ENCODE measurements around the gene NEDD8. TPM values are rescaled to one million over a fixed set of nuclear protein-coding genes. Genes with fewer than 3 reads are reported as not detected.

The NEDD8 gene
- total RNA-seq, 1 donor: 136 TPM

DNA sequence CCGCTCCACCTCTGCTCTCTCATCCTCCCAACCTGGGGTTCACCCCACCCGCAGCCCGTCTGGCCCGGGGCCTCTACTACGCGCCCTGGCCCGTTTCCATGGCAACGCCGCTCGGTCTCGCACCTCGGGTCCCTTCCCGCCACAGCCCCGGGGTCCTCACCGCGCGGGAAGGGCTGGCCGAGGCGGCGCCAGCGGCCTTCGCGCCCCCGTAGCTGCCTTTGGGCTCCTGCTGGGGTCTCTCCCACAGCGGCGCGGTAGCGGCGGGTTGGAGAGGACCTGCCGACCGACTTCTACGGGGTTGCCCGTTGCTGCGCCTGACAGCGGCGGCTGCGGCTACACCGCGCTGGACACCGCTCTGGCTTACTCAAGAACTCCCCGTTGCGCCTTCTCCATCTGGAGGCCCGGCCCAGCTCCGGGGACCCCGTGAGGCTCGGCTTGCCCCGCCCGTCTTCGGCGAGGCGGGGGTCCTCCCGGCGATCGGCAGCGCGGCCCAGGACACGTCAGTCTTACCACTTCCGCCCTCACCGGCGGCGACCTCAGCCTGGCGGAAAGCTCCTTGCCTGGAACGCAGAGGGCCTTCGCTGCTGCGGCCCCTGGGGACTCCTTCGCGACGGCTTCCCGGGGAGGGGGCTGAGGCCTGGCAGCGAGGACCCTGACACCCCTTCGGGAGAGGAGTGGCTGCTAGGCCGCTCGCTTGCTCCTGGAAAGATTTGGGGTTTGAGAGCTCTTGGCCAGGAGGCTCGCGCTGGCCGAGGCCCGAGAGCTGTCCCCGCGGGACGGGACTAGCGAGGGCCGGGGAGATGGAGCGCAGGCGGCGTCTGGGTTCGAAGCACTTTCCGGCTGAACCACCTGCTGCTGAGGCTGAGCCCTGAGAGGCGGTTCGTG is 36.7 kb downstream of the NEDD8 start, which contains the start of gene TM9SF1:
TSS of gene TM9SF1 (minus strand) at position 256 of the 885 bp plus-strand sequence. CDS start 422 bp downstream, outside the sequence.
- H3K4me3 ChIP-seq (ENCODE audit: low read depth, low read length): peak within 1 kb of the TSS; percentile 91
- peak; percentile 83 for DNase-seq (ENCODE audit: low read depth)
- TF ChIP-seq, protein P1, sequence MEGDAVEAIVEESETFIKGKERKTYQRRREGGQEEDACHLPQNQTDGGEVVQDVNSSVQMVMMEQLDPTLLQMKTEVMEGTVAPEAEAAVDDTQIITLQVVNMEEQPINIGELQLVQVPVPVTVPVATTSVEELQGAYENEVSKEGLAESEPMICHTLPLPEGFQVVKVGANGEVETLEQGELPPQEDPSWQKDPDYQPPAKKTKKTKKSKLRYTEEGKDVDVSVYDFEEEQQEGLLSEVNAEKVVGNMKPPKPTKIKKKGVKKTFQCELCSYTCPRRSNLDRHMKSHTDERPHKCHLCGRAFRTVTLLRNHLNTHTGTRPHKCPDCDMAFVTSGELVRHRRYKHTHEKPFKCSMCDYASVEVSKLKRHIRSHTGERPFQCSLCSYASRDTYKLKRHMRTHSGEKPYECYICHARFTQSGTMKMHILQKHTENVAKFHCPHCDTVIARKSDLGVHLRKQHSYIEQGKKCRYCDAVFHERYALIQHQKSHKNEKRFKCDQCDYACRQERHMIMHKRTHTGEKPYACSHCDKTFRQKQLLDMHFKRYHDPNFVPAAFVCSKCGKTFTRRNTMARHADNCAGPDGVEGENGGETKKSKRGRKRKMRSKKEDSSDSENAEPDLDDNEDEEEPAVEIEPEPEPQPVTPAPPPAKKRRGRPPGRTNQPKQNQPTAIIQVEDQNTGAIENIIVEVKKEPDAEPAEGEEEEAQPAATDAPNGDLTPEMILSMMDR (IDR thresholded peaks at IDR 0.05; ENCODE audit: insufficient read depth, low read length): no peak

DNA sequence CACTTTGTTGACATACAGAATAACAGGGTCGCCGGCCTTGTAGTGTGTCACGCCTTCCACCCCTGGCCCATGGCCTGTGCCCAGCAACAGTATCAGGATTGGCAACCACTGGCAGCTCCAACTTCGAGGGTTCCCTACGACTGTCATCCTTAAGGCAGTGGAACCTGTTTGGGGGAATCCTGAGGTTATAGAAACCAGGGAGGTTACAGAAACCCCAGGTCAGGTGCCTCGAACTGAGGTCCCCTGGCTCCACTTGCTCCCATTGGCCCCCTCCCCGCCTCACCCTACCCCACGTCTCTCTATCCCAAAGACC is 37.3 kb downstream of the NEDD8 start:
- TF ChIP-seq, protein P1 (IDR thresholded peaks at IDR 0.05; ENCODE audit: insufficient read depth, low read length): no peak
- DNase-seq (ENCODE audit: low read depth): no peak
- H3K4me3 ChIP-seq (ENCODE audit: low read depth, low read length): peak overlapping the region; percentile 91

DNA sequence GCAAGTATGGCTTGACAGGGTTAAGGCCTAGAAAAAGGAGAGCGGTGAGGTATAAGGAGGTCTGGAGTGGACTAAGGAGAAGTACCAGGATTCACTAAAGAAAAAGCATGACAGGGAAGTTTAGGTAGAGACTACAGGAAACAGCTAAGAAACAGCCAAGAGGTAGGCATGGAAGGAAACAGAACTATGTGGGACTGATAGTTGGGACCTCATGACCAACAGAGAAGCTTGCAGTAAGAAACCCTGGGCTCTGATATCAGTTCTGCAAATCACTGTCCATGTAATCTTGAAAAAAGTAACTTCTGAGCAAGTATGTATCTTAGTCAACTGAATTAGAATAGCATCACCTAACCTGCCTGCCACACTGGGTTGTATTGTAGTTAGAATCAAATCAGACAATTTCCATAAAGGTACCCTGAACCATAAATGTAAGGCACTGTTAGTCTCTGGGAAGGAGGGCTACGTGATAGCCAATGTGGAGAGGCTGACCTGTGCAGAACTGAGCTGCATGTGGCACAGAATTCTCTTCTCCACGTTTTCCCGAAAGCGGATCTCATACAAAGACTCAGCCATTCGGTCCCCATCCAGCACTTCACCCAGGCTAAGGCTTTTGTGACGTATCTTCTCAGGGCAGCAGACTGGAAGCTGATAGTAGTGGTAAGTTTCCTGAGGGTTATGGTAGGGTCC is 37.8 kb downstream of the NEDD8 start:
- TF ChIP-seq, protein P1 (IDR thresholded peaks at IDR 0.05; ENCODE audit: insufficient read depth, low read length): no peak
- DNase-seq (ENCODE audit: low read depth): no peak
- H3K4me3 ChIP-seq (ENCODE audit: low read depth, low read length): peak overlapping the region; percentile 91

DNA sequence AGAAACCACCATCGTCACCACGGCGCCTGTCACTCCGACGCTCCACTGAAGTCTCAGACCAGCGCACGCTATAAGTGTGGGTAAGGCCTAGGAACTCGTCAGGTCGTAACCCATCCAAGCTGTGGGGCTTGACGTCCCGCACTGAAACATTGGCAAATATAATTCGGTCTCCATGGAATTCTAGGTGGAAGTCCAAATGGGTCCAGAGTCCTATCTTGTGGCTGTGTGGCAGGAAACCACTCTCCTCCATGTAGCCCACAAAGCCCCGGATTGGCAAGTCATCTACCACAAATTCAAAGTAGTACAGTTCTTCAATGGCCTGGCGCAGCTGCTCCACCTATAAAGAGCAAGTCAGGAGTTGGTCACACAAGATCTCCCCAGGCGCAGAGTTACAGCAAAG is 39.2 kb downstream of the NEDD8 start:
- TF ChIP-seq, protein P1 (IDR thresholded peaks at IDR 0.05; ENCODE audit: insufficient read depth, low read length): no peak
- no peak for DNase-seq (ENCODE audit: low read depth)
- no peak overlapping the region for H3K4me3 ChIP-seq (ENCODE audit: low read depth, low read length)

DNA sequence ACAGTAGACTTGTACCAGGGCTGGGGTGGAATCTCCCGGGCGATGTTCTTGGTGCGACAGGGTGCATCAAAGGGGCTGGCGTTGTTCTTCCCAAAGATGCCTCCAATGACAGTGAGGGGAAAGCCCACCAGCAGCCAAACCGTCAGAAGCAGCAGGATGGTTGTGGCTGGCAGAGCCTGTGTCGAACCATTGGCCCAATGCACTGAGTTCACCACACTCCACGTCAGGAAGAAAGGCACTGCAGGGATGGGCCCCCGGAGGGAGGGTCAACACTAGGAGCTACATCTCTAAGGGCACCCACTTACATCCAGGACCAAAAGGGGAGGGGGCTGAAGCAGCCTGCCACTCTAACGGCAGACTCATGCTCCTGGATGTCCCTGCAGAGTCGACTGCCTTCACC is 41.8 kb downstream of the NEDD8 start:
- TF ChIP-seq, protein P1 (IDR thresholded peaks at IDR 0.05; ENCODE audit: insufficient read depth, low read length): no peak
- no peak overlapping the region for H3K4me3 ChIP-seq (ENCODE audit: low read depth, low read length)
- no peak for DNase-seq (ENCODE audit: low read depth)

DNA sequence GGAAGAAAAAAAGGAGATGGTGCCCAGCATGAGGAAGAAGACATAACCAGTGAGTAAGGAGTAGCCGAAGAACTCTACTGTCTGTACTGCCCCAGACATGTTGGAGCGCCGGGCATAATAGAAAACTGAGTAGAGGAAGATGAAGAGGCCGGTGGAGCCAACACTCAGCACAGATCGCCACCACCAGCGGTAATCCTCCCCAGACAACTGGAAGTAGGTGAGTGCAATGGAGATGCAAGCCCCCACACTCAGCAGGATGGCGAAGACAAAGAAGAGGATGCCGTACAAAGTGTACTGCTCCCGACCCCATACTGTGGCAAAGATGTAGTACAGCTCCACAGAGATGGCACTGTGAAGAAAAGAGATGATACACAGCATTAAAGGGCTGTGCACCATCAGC is 42.7 kb downstream of the NEDD8 start:
- TF ChIP-seq, protein P1 (IDR thresholded peaks at IDR 0.05; ENCODE audit: insufficient read depth, low read length): no peak
- DNase-seq (ENCODE audit: low read depth): no peak
- no peak overlapping the region for H3K4me3 ChIP-seq (ENCODE audit: low read depth, low read length)
